Karpas-422 (cell line): ENCODE data around the gene C19orf67. TPM values are rescaled to one million over a fixed set of nuclear protein-coding genes. Genes with fewer than 3 reads are reported as not detected.
"Not testable (repeated sequence)": the region's sequence is repeated elsewhere in the genome, so short reads cannot be mapped to it uniquely, and the experiment has no call there.

Experiments used
- DNase-seq: peaks from one replicate; pipeline ENCODE4 v3.0.0-alpha.2; 2015
- H2AFZ ChIP-seq: fragments of 200-600 bp; sonication (generic); 2 replicates; pipeline ENCODE4 v1.6.1; 2014; ENCODE audit warnings: antibody characterized with exemption, low read length, mixed read lengths
- H3K27ac ChIP-seq: fragments of 200-600 bp; sonication (generic); 2 replicates; pipeline ENCODE4 v1.5.1; 2014; ENCODE audit warnings: mild to moderate bottlenecking, low read length, moderate library complexity
- H3K27me3 ChIP-seq: fragments of 200-600 bp; sonication (generic); 2 replicates; pipeline ENCODE4 v1.6.1; 2014; ENCODE audit warnings: low read length, mixed read lengths
- H3K36me3 ChIP-seq: fragments of 200-600 bp; sonication (generic); 2 replicates; pipeline ENCODE4 v1.6.1; 2014; ENCODE audit warnings: low read length, mixed read lengths; ENCODE audit not compliant: insufficient read depth
- H3K4me1 ChIP-seq: fragments of 200-600 bp; sonication (generic); 2 replicates; pipeline ENCODE4 v1.6.1; 2014; ENCODE audit warnings: mild to moderate bottlenecking, low read length, mixed read lengths
- H3K4me2 ChIP-seq: fragments of 200-600 bp; sonication (generic); 2 replicates; pipeline ENCODE4 v1.6.1; 2014; ENCODE audit warnings: low read length, low read depth, mild to moderate bottlenecking; ENCODE audit not compliant: poor library complexity, severe bottlenecking
- H3K4me3 ChIP-seq: fragments of 200-600 bp; sonication (generic); 2 replicates; pipeline ENCODE4 v1.5.1; 2014; ENCODE audit warnings: mild to moderate bottlenecking, antibody characterized with exemption, low read length, mixed read lengths
- H3K79me2 ChIP-seq: fragments of 200-600 bp; sonication (generic); 2 replicates; pipeline ENCODE4 v1.6.1; 2014; ENCODE audit warnings: mild to moderate bottlenecking, low read length, mixed read lengths
- H3K9ac ChIP-seq: fragments of 200-600 bp; sonication (generic); 2 replicates; pipeline ENCODE4 v1.6.0; 2014; ENCODE audit warnings: low read length
- H3K9me2 ChIP-seq: fragments of 200-600 bp; sonication (generic), shearing (Covaris generic); replicated peaks from 2 replicates; pipeline ENCODE4 v1.6.0; 2014; ENCODE audit warnings: mild to moderate bottlenecking, low read length, moderate library complexity; ENCODE audit not compliant: insufficient read depth
- H3K9me3 ChIP-seq: fragments of 300-700, 200-600 bp; sonication (generic); 2 replicates; pipeline ENCODE4 v1.6.1; 2014; ENCODE audit warnings: low read length, mixed read lengths
- H4K20me1 ChIP-seq: fragments of 200-600 bp; sonication (generic); 2 replicates; pipeline ENCODE4 v1.6.1; 2014; ENCODE audit warnings: mild to moderate bottlenecking, antibody characterized with exemption, low read length, low read depth; ENCODE audit not compliant: insufficient read depth
- total RNA-seq: library from RNA; depleted of rRNA; stranded (reverse); fragments of >200 nt; shearing (Covaris generic); gene quantifications from 2 replicates; pipeline ENCODE4 v1.2.3, GENCODE V29; 2014; ENCODE audit warnings: low replicate concordance

Gene C19orf67
- total RNA-seq, 1 experiment from 2014 or later, result 0.37 TPM

- Histone ChIP-seq H3K27ac (no peak overlapping the region), H3K79me2 (no peaks in the 10 kb centered on the region), H3K9ac (no peak overlapping the region), H4K20me1 (no peaks in the 10 kb centered on the region), H3K27me3 (no peaks in the 10 kb centered on the region), H3K4me2 (no peak overlapping the region), H3K9me2 (no peaks in the 10 kb centered on the region), H3K9me3 (no peaks in the 10 kb centered on the region), H3K4me1 (no peaks in the 10 kb centered on the region; the same call in 1 of the 2 replicates), H3K36me3 (no peaks in the 10 kb centered on the region), H3K4me3 (no peak overlapping the region), H2AFZ (no peak overlapping the region)
- no peak for DNase-seq
Measured at GRCh38 chr19:14054721-14055120, 30.9 kb downstream of the C19orf67 start.

GRCh38 chr19:14054099-14054498, 31.5 kb downstream of the C19orf67 start:
- H3K36me3 ChIP-seq, result no peaks in the 10 kb centered on the region
- H3K4me3 ChIP-seq, result no peak overlapping the region
- H3K27ac ChIP-seq, result no peak overlapping the region
- no peak for DNase-seq
- H3K4me2 ChIP-seq, result no peak overlapping the region
- H4K20me1 ChIP-seq, result no peaks in the 10 kb centered on the region
- H3K79me2 ChIP-seq, result no peaks in the 10 kb centered on the region
- H3K27me3 ChIP-seq, result no peaks in the 10 kb centered on the region
- H2AFZ ChIP-seq, result no peak overlapping the region
- H3K4me1 ChIP-seq, result no peaks in the 10 kb centered on the region
- no peak overlapping the region for H3K9ac ChIP-seq
- H3K9me3 ChIP-seq, result no peaks in the 10 kb centered on the region
- no peaks in the 10 kb centered on the region for H3K9me2 ChIP-seq

GRCh38 chr19:14053500-14053899, 32.1 kb downstream of the C19orf67 start:
- Histone ChIP-seq H3K79me2 (no peaks in the 10 kb centered on the region), H3K9ac (no peak overlapping the region)

GRCh38 chr19:14053032-14053431, 32.6 kb downstream of the C19orf67 start:
- Histone ChIP-seq H3K9ac (no peak overlapping the region), H3K36me3 (no peaks in the 10 kb centered on the region), H3K9me3 (no peaks in the 10 kb centered on the region; the same call in 1 of the 2 replicates), H3K4me1 (no peaks in the 10 kb centered on the region), H3K4me2 (no peak overlapping the region), H3K27me3 (no peaks in the 10 kb centered on the region), H3K4me3 (no peak overlapping the region), H4K20me1 (no peaks in the 10 kb centered on the region), H3K27ac (no peak overlapping the region), H3K9me2 (no peaks in the 10 kb centered on the region), H2AFZ (no peak overlapping the region), H3K79me2 (no peaks in the 10 kb centered on the region)
- DNase-seq, result no peak

More at GRCh38 chr19:14053500-14053899, 32.1 kb downstream of the C19orf67 start:
- no peaks in the 10 kb centered on the region for H3K4me1 ChIP-seq
- no peak overlapping the region for H3K4me3 ChIP-seq
- no peaks in the 10 kb centered on the region for H3K36me3 ChIP-seq
- H3K9me2 ChIP-seq, result no peaks in the 10 kb centered on the region
- no peaks in the 10 kb centered on the region for H3K27me3 ChIP-seq
- no peak overlapping the region for H2AFZ ChIP-seq
- no peak overlapping the region for H3K4me2 ChIP-seq
- H3K9me3 ChIP-seq, result no peaks in the 10 kb centered on the region; the same call in 1 of the 2 replicates
- no peak for DNase-seq
- H3K27ac ChIP-seq, result no peak overlapping the region
- no peaks in the 10 kb centered on the region for H4K20me1 ChIP-seq

GRCh38 chr19:14052470-14052869, 33.1 kb downstream of the C19orf67 start:
- H3K9ac ChIP-seq, result no peak overlapping the region
- DNase-seq, result no peak
- H2AFZ ChIP-seq, result no peak overlapping the region
- no peak overlapping the region for H3K27ac ChIP-seq
- no peaks in the 10 kb centered on the region for H3K36me3 ChIP-seq
- H3K9me2 ChIP-seq, result no peaks in the 10 kb centered on the region
- no peaks in the 10 kb centered on the region for H4K20me1 ChIP-seq
- H3K9me3 ChIP-seq, result no peaks in the 10 kb centered on the region; the same call in 1 of the 2 replicates
- H3K4me2 ChIP-seq, result no peak overlapping the region
- H3K4me1 ChIP-seq, result no peaks in the 10 kb centered on the region
- H3K79me2 ChIP-seq, result no peaks in the 10 kb centered on the region
- H3K27me3 ChIP-seq, result no peaks in the 10 kb centered on the region
- no peak overlapping the region for H3K4me3 ChIP-seq

- H3K27me3 ChIP-seq, result no peaks in the 10 kb centered on the region
- no peak overlapping the region for H3K4me2 ChIP-seq
- no peaks in the 10 kb centered on the region for H3K9me2 ChIP-seq
- H3K36me3 ChIP-seq, result no peaks in the 10 kb centered on the region
- no peaks in the 10 kb centered on the region for H3K4me1 ChIP-seq
- H3K9ac ChIP-seq, result no peak overlapping the region
- H3K4me3 ChIP-seq, result no peak overlapping the region
- H2AFZ ChIP-seq, result no peak overlapping the region
- H3K79me2 ChIP-seq, result no peaks in the 10 kb centered on the region
- no peaks in the 10 kb centered on the region; the same call in 1 of the 2 replicates for H3K9me3 ChIP-seq
- no peak for DNase-seq
- H3K27ac ChIP-seq, result no peak overlapping the region
- H4K20me1 ChIP-seq, result no peaks in the 10 kb centered on the region
Measured at GRCh38 chr19:14051980-14052379, 33.6 kb downstream of the C19orf67 start.

DNA sequence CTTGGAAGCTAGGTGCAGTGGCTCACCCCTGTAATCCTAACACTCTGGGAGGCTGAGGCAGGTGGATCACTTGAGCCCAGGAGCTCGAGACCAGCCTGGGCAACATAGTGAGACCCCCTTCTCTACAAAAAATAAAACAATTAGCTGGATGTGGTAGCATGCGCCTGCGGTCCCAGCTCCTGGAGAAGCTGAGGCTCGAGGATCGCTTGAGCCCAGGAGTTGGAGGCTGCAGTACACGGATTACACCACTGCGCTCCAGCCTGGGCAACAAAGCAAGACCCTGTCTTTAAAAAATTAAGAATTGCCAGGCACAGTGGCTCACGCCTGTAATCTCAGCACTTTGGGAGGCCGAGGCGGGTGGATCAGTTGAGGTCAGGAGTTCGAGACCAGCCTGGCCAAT, 34.6 kb downstream of the C19orf67 start:
- not testable (repeated sequence) for H3K4me3 ChIP-seq, H3K27ac ChIP-seq, H3K4me1 ChIP-seq, H2AFZ ChIP-seq, H3K27me3 ChIP-seq, DNase-seq, H3K36me3 ChIP-seq, H3K9ac ChIP-seq, H3K4me2 ChIP-seq, H3K9me2 ChIP-seq, H3K9me3 ChIP-seq, H4K20me1 ChIP-seq, H3K79me2 ChIP-seq

DNA sequence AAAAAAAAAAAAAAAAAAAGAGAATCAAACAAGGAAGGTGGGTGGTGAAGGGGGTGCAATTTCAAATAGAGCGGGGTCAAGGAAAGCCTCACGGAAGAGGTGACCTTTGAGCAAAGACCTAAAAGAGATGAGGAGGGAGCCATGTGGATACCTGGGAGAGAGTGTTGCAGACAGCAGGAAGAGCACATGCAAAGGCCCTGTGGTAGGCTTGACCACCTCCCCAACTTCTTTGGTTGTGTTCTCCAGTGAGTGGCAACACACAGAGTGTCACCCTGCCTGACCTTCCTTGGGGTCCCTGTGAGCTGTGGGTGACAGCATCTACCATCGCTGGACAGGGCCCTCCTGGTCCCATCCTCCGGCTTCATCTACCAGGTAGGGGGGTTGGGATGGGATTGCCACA, 35.1 kb downstream of the C19orf67 start:
- no peaks in the 10 kb centered on the region for H3K36me3 ChIP-seq
- no peaks in the 10 kb centered on the region; the same call in 1 of the 2 replicates for H3K9me3 ChIP-seq
- H3K4me3 ChIP-seq, result no peak overlapping the region
- H3K27me3 ChIP-seq, result no peaks in the 10 kb centered on the region
- no peaks in the 10 kb centered on the region for H3K79me2 ChIP-seq
- H3K27ac ChIP-seq, result no peak overlapping the region
- DNase-seq, result no peak
- H2AFZ ChIP-seq, result no peak overlapping the region
- H3K9ac ChIP-seq, result no peak overlapping the region
- H3K4me1 ChIP-seq, result no peaks in the 10 kb centered on the region
- no peak overlapping the region for H3K4me2 ChIP-seq
- no peaks in the 10 kb centered on the region for H4K20me1 ChIP-seq
- no peaks in the 10 kb centered on the region for H3K9me2 ChIP-seq
